Measurements from ENCODE around the gene ALKBH6.
"Not testable (repeated sequence)": the region's sequence is repeated elsewhere in the genome, so short reads cannot be mapped to it uniquely, and the experiment has no call there.

Gene ALKBH6

GRCh38 chr19:36043952-36044351, 29.9 kb upstream of the ALKBH6 start:
- DNase-seq (ENCODE audit: low read depth) = no peak
- H3K4me3 ChIP-seq (ENCODE audit: low read depth, low read length) = no peak overlapping the region
- TF ChIP-seq CTCF (IDR thresholded peaks at IDR 0.05; ENCODE audit: low read depth, low read length, missing control alignments) = no peak

- DNase-seq (ENCODE audit: low read depth) = no peak
- no peak overlapping the region for H3K4me3 ChIP-seq (ENCODE audit: low read depth, low read length)
- TF ChIP-seq CTCF (IDR thresholded peaks at IDR 0.05; ENCODE audit: low read depth, low read length, missing control alignments) = no peak
These were observed 27.8 kb upstream of the ALKBH6 start for GRCh38 chr19:36041831-36042230.

- not testable (repeated sequence) for DNase-seq (ENCODE audit: low read depth); H3K4me3 ChIP-seq (ENCODE audit: low read depth, low read length)
These were observed 27.1 kb upstream of the ALKBH6 start for GRCh38 chr19:36041092-36041491.

- no peak overlapping the region for H3K4me3 ChIP-seq (ENCODE audit: low read depth, low read length)
- TF ChIP-seq CTCF (IDR thresholded peaks at IDR 0.05; ENCODE audit: low read depth, low read length, missing control alignments) = no peak
- no peak for DNase-seq (ENCODE audit: low read depth)
These were observed 26.5 kb upstream of the ALKBH6 start for GRCh38 chr19:36040495-36040894.

GRCh38 chr19:36032251-36033104, 18.5 kb upstream of the ALKBH6 start, which contains the start of gene CLIP3:
TSS of gene CLIP3 (minus strand) at chr19:36032873. CDS start at chr19:36032357, 516 bp downstream.
- H3K4me3 ChIP-seq (ENCODE audit: low read depth, low read length) = peak within 1 kb of the TSS; percentile 39
- no peak for TF ChIP-seq CTCF (IDR thresholded peaks at IDR 0.05; ENCODE audit: low read depth, low read length, missing control alignments)
- no peak for DNase-seq (ENCODE audit: low read depth)

GRCh38 chr19:36031308-36031707, 17.3 kb upstream of the ALKBH6 start:
- H3K4me3 ChIP-seq (ENCODE audit: low read depth, low read length) = no peak overlapping the region
- DNase-seq (ENCODE audit: low read depth) = no peak
- no peak for TF ChIP-seq CTCF (IDR thresholded peaks at IDR 0.05; ENCODE audit: low read depth, low read length, missing control alignments)

- TF ChIP-seq CTCF (IDR thresholded peaks at IDR 0.05; ENCODE audit: low read depth, low read length, missing control alignments) = no peak
- H3K4me3 ChIP-seq (ENCODE audit: low read depth, low read length) = no peak overlapping the region
- DNase-seq (ENCODE audit: low read depth) = no peak
These were observed 16.5 kb upstream of the ALKBH6 start for GRCh38 chr19:36030264-36031148.
